ENCODE results near the gene COPS9.
A peak's percentile ranks its signal among the peaks of the same experiment; 100 is the strongest.

The COPS9 gene

DNA sequence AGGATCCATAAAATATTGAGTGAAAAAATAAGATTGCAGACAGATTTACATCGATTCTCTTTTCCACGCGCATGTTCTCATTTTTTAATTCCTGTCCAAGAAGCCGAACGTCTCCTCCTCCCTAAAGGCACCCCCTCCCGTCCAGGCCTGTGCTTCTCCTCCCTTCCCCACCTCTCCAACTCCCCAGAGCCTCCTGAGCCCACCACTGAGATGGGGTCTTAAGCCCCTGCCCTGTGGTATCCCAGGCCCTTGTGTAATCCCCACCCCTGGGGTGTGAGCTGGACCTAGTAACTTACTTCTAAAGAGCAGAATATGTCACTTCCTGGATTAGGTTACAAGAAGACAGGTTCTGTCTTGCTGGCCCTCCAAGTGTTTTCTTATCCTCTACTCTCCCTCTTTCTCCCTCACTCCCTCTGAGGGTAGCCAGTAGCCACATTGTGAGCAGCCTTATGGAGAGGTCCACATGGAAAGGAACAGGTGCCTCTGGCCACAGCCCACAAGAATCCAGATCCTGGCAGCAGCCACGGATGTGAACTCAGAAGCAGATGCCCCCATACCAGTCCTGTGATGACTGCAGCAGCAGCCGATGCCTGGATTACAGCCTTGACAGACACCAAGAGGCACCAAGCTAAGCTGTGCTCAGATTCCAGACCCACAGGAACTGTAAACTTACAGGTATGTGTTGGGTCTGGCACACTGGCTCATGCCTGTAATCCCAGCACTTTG, 44.0 kb upstream of the COPS9 start:
- no peak overlapping the region for H3K4me3 ChIP-seq (ENCODE audit: low read depth, low read length)
- TF ChIP-seq, protein P1, sequence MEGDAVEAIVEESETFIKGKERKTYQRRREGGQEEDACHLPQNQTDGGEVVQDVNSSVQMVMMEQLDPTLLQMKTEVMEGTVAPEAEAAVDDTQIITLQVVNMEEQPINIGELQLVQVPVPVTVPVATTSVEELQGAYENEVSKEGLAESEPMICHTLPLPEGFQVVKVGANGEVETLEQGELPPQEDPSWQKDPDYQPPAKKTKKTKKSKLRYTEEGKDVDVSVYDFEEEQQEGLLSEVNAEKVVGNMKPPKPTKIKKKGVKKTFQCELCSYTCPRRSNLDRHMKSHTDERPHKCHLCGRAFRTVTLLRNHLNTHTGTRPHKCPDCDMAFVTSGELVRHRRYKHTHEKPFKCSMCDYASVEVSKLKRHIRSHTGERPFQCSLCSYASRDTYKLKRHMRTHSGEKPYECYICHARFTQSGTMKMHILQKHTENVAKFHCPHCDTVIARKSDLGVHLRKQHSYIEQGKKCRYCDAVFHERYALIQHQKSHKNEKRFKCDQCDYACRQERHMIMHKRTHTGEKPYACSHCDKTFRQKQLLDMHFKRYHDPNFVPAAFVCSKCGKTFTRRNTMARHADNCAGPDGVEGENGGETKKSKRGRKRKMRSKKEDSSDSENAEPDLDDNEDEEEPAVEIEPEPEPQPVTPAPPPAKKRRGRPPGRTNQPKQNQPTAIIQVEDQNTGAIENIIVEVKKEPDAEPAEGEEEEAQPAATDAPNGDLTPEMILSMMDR (IDR thresholded peaks at IDR 0.05; ENCODE audit: insufficient read depth, low read depth, low read length, missing control alignments) = no peak
- DNase-seq (ENCODE audit: low read depth) = no peak

- H3K4me3 ChIP-seq (ENCODE audit: low read depth, low read length) = no peak overlapping the region
- TF ChIP-seq, protein P1 (IDR thresholded peaks at IDR 0.05; ENCODE audit: insufficient read depth, low read depth, low read length, missing control alignments) = no peak
- no peak for DNase-seq (ENCODE audit: low read depth)
These were observed 43.2 kb upstream of the COPS9 start for GRCh38 chr2:240179186-240179815.

GRCh38 chr2:240178564-240178963, 42.5 kb upstream of the COPS9 start:
- H3K4me3 ChIP-seq (ENCODE audit: low read depth, low read length) = no peak overlapping the region
- peak; percentile 7 for DNase-seq (ENCODE audit: low read depth)
- TF ChIP-seq, protein P1 (IDR thresholded peaks at IDR 0.05; ENCODE audit: insufficient read depth, low read depth, low read length, missing control alignments) = no peak

GRCh38 chr2:240174496-240174895, 38.4 kb upstream of the COPS9 start:
- TF ChIP-seq, protein P1 (IDR thresholded peaks at IDR 0.05; ENCODE audit: insufficient read depth, low read depth, low read length, missing control alignments) = no peak
- no peak overlapping the region for H3K4me3 ChIP-seq (ENCODE audit: low read depth, low read length)
- DNase-seq (ENCODE audit: low read depth) = no peak

DNA sequence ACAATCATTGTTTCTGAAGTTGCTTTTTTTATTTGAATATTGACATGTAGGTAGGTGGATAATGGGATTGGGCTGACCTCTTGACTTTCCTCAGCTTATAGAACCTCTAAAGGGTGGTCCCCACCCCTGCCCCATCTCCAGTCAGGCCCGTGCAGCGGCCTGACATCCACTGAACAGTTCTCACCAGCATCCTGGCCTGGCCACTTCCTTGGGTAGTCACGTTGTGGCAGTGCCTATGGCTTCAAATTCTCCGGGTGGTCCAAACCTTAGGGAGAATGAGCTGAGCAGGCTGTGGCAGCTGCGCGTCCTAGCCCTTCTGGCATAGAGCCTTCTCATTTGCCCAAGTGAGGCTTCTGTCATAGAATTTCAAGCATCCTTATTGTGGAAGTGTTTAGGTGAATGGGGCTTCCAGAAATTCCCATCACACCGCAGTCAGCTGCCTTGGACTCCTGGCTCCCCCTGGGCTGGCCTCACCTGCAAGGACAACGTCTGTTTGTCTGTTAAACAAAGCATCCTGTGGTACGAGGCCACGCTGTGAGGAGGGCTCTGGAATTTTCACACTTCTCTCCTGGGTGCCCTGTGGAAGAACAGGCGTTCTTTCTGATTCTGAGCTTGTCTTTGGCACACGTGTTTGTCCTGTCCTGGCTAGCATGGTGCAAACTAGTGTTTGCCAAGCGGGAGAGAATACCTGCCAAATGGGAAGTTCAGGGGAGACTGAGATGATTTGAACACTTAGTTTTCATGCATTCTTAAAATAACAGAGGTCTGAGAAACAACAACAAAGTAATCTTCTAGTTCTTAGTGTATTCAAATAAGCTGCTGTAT, 36.2 kb upstream of the COPS9 start:
- DNase-seq (ENCODE audit: low read depth) = no peak
- no peak overlapping the region for H3K4me3 ChIP-seq (ENCODE audit: low read depth, low read length)
- TF ChIP-seq, protein P1 (IDR thresholded peaks at IDR 0.05; ENCODE audit: insufficient read depth, low read depth, low read length, missing control alignments) = no peak

DNA sequence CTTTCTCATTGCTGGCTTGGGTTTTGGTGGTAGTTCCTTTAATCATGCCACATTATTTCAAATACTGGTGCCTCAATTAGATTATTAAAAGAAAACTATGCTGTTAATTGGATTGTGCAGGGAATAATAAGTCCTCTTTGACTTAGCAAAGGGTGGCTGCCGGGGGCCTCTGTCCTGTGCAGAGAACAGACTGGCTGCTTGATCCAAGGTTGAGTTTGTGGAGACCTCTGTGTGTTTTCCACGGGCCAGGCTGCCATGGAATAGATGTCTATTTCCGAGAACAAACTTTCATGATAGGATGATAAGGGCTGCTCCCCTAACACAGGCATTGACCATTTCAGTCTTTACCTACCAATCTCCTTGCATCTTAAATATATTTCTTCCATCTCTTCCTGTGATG, 34.8 kb upstream of the COPS9 start:
- no peak overlapping the region for H3K4me3 ChIP-seq (ENCODE audit: low read depth, low read length)
- no peak for DNase-seq (ENCODE audit: low read depth)
- TF ChIP-seq, protein P1 (IDR thresholded peaks at IDR 0.05; ENCODE audit: insufficient read depth, low read depth, low read length, missing control alignments) = no peak
